Measurements from ENCODE around the gene MEGF11. TPM values are rescaled to one million over a fixed set of nuclear protein-coding genes. Genes with fewer than 3 reads are reported as not detected.

The MEGF11 gene
- total RNA-seq, 1 experiment from 2014 or later: 1.2 TPM

GRCh38 chr15:65969865-65970816 lies 283.4 kb downstream of the MEGF11 start:
- no peak overlapping the region for H3K4me3 Mint-ChIP-seq

More at GRCh38 chr15:65969865-65970816, 283.4 kb downstream of the MEGF11 start:
- H4K91ac ChIP-seq (ENCODE audit: insufficient read length, low read depth, low read length): no peak overlapping the region
- no peak overlapping the region for H3K23ac ChIP-seq (ENCODE audit: insufficient read length, low read depth, low read length)
- no peak overlapping the region for H3K4ac ChIP-seq (ENCODE audit: low read depth, low read length)
- TF ChIP-seq CTCF (conservative IDR thresholded peaks at IDR 0.05): no peak
- no peak overlapping the region for H3K4me2 ChIP-seq (ENCODE audit: insufficient read depth, insufficient read length, low read length)
- no CpG with 5 or more reads among the region's 7 CpGs for WGBS (ENCODE audit: extremely low coverage, insufficient read length, low lambda C conversion rate)
- H3K9me3 ChIP-seq (ENCODE audit: control insufficient read depth, low read depth, low read length): no peaks in the 10 kb centered on the region
- no peaks in the 10 kb centered on the region for H3K79me2 ChIP-seq (ENCODE audit: insufficient read depth, low read length)
- Mint-ChIP-seq H3K9me3 (no peaks in the 10 kb centered on the region), H3K36me3 (ENCODE audit: insufficient read depth in 1 of 3, low read depth in 3 of 3) (no peaks in the 10 kb centered on the region; a peak in 1 of 7 replicates), H3K27ac (peak overlapping the region in 1 of 3 experiments; percentile 19; a peak in 1 of 7 replicates), H3K4me1 (peaks cover 13 to 26% of the 10 kb centered on the region in 2 experiments), H3K27me3 (ENCODE audit: low read depth) (no peaks in the 10 kb centered on the region)
- no peak overlapping the region for H3T11ph ChIP-seq (ENCODE audit: low read length)
- H3K18ac ChIP-seq (ENCODE audit: insufficient read length, low read depth, low read length): no peak overlapping the region
- no peak overlapping the region for H2BK12ac ChIP-seq (ENCODE audit: insufficient read length, low read depth, low read length)
- H2BK20ac ChIP-seq (ENCODE audit: low read depth, low read length, poor library complexity, severe bottlenecking): no peak overlapping the region
- H3K23me2 ChIP-seq (ENCODE audit: insufficient read length, low read depth, low read length, poor library complexity, severe bottlenecking): no peaks in the 10 kb centered on the region
- no peak overlapping the region for H4K8ac ChIP-seq (replicated peaks; ENCODE audit: insufficient read length, low read depth, low read length)
- no peaks in the 10 kb centered on the region for H3K4me1 ChIP-seq (ENCODE audit: insufficient read depth, low read length)
- no peak overlapping the region for H4K5ac ChIP-seq (ENCODE audit: insufficient read length, low read depth, low read length)
- H3K14ac ChIP-seq (ENCODE audit: insufficient read depth, low read length): no peak overlapping the region
- H2BK15ac ChIP-seq (ENCODE audit: low read depth, low read length): no peak overlapping the region
- H3K56ac ChIP-seq (ENCODE audit: insufficient read length, low read depth, low read length): no peak overlapping the region
- H2AFZ ChIP-seq (ENCODE audit: low read length): no peak overlapping the region
- no peak for DNase-seq
- no peaks in the 10 kb centered on the region for H3K27me3 ChIP-seq (ENCODE audit: insufficient read depth, low read length)
- H3K79me1 ChIP-seq (ENCODE audit: insufficient read depth, low read depth, low read length, poor library complexity, severe bottlenecking): no peaks in the 10 kb centered on the region
- H3K27ac ChIP-seq (ENCODE audit: insufficient read length, low read depth, low read length): no peak overlapping the region
- peaks cover 3% of the 10 kb centered on the region for H4K20me1 ChIP-seq (ENCODE audit: control insufficient read depth, insufficient read depth, insufficient read length)
- no peak overlapping the region for H3K9ac ChIP-seq (ENCODE audit: extremely low read depth, insufficient read length, low read length)
- H2BK5ac ChIP-seq (ENCODE audit: insufficient read length, low read length): no peak overlapping the region
- H2AK5ac ChIP-seq (ENCODE audit: insufficient read length, low read length): no peak overlapping the region
- H2BK120ac ChIP-seq (ENCODE audit: low read depth, low read length, poor library complexity, severe bottlenecking): no peak overlapping the region
